ENCODE data around the gene TOX2.

The TOX2 gene

GRCh38 chr20:44104798-44105517, 190.3 kb downstream of the TOX2 start:
- no peak for DNase-seq (ENCODE audit: low read depth, low spot score)

GRCh38 chr20:44106615-44107014, 192.0 kb downstream of the TOX2 start:
- no peak for DNase-seq (ENCODE audit: low read depth, low spot score)

GRCh38 chr20:44109951-44110361, 195.3 kb downstream of the TOX2 start:
- DNase-seq (ENCODE audit: low read depth, low spot score), result no peak

GRCh38 chr20:44110816-44111568, 196.3 kb downstream of the TOX2 start:
- no peak for DNase-seq (ENCODE audit: low read depth, low spot score)

GRCh38 chr20:44111712-44112335, 197.2 kb downstream of the TOX2 start:
- DNase-seq (ENCODE audit: low read depth, low spot score), result no peak

GRCh38 chr20:44112456-44112855, 197.8 kb downstream of the TOX2 start:
- DNase-seq (ENCODE audit: low read depth, low spot score), result no peak

GRCh38 chr20:44112889-44113617, 198.4 kb downstream of the TOX2 start:
- DNase-seq (ENCODE audit: low read depth, low spot score), result no peak

- no peak for DNase-seq (ENCODE audit: low read depth, low spot score)
Observed at GRCh38 chr20:44113618-44114376, 199.1 kb downstream of the TOX2 start.

- no peak for DNase-seq (ENCODE audit: low read depth, low spot score)
Observed at GRCh38 chr20:44115181-44115580, 200.5 kb downstream of the TOX2 start.

GRCh38 chr20:44115762-44116644, 201.4 kb downstream of the TOX2 start:
- DNase-seq (ENCODE audit: low read depth, low spot score), result no peak

GRCh38 chr20:44117296-44118184, 202.9 kb downstream of the TOX2 start:
- no peak for DNase-seq (ENCODE audit: low read depth, low spot score)

GRCh38 chr20:44118185-44119033, 203.8 kb downstream of the TOX2 start:
- DNase-seq (ENCODE audit: low read depth, low spot score), result no peak

Data from activated naive CD8-positive, alpha-beta T cell treated with anti-CD3 and anti-CD28 coated beads, Interleukin-2, amount 50 U/mL, for 16 hours (primary cell).